ENCODE results near the gene SLC30A2.
"Not testable (repeated sequence)": the region's sequence is repeated elsewhere in the genome, so short reads cannot be mapped to it uniquely, and the experiment has no call there.

SLC30A2 gene

GRCh38 chr1:26045722-26046245 is at the start of gene SLC30A2:
SLC30A2 (minus strand) TSS chr1:26046118; CDS start chr1:26045896, 222 bp downstream.
- DNase-seq (ENCODE audit: low read depth in 2 of 2): no peak
- TF ChIP-seq CTCF (IDR thresholded peaks at IDR 0.05; ENCODE audit: low read depth, low read length): no peak
- H3K4me3 ChIP-seq (replicated peaks in 1 of 2; ENCODE audit: low read depth in 2 of 2, low read length in 2 of 2): no peak within 1 kb of the TSS

DNA sequence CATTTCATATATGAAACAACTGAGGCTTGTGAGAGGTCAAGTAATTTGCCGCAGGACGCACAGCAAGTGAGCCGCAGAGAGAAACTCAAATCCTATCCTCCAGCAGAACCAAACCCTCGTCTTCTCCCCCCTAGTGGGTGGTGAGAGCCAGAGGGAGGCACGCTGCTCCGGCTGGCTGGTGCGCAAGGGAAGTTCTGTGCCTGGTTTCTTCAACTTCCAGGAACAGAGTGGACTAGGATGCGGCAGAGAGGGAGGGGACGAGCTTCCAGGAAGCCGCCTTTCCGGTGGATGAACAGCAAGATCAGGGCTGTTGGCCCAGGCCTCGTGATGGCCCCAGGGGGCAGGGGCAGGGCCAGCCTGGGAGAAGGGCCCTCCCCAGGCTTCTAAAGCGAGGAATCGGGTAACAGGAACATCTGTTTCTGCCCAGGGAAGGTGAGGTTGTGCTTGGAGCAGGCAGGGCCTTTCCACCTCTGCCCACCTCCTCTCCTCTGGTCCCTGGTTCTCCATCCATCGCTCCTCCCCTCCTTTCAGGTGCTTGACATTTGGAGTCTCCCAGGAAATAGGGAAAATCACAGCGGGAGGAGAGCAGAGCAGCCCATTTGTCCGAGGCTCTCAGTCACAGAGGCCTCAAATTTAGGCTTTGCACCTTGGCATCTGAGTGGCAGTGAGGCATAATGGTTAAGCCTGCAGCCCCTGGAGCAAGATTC is 48.9 kb upstream of the SLC30A2 start:
- peak; percentile 32 to 80 for DNase-seq (ENCODE audit: low read depth in 2 of 2)
- no peak overlapping the region for H3K4me3 ChIP-seq (replicated peaks in 1 of 2; ENCODE audit: low read depth in 2 of 2, low read length in 2 of 2)
- peak; percentile 9 for TF ChIP-seq CTCF (IDR thresholded peaks at IDR 0.05; ENCODE audit: low read depth, low read length)

GRCh38 chr1:26094076-26094669 is 48.3 kb upstream of the SLC30A2 start:
- no peak overlapping the region for H3K4me3 ChIP-seq (replicated peaks in 1 of 2; ENCODE audit: low read depth in 2 of 2, low read length in 2 of 2)
- peak in 1 of 2 donors; percentile 74 for DNase-seq (ENCODE audit: low read depth in 2 of 2)
- no peak for TF ChIP-seq CTCF (IDR thresholded peaks at IDR 0.05; ENCODE audit: low read depth, low read length)

GRCh38 chr1:26093569-26093968 is 47.7 kb upstream of the SLC30A2 start:
- not testable (repeated sequence) for H3K4me3 ChIP-seq (replicated peaks in 1 of 2; ENCODE audit: low read depth in 2 of 2, low read length in 2 of 2); DNase-seq (ENCODE audit: low read depth in 2 of 2)

DNA sequence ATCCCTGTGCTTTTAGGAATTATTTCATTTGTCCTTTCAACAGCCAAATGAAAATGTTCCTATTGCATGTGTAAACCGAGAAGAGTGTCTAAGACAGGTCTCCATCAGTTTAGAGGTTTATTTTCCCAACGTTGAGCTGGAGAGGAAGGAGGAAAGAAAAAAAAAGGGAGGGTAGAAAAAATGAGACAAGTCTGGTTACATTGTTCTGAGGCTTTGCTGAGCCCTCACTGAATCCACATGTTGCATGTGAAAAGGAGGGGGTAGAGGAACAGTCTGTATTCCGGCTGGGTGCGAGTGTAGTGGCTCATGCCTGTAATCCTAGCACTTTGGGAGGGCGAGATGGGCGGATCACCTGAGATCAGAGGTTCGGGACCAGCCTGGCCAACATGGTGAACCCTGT is 46.5 kb upstream of the SLC30A2 start:
- no peak for TF ChIP-seq CTCF (IDR thresholded peaks at IDR 0.05; ENCODE audit: low read depth, low read length)
- no peak for DNase-seq (ENCODE audit: low read depth in 2 of 2)
- no peak overlapping the region for H3K4me3 ChIP-seq (replicated peaks in 1 of 2; ENCODE audit: low read depth in 2 of 2, low read length in 2 of 2)

- TF ChIP-seq CTCF (IDR thresholded peaks at IDR 0.05; ENCODE audit: low read depth, low read length): no peak
- no peak for DNase-seq (ENCODE audit: low read depth in 2 of 2)
- H3K4me3 ChIP-seq (replicated peaks in 1 of 2; ENCODE audit: low read depth in 2 of 2, low read length in 2 of 2): no peak overlapping the region
Observed at GRCh38 chr1:26090893-26091292, 45.0 kb upstream of the SLC30A2 start.

DNA sequence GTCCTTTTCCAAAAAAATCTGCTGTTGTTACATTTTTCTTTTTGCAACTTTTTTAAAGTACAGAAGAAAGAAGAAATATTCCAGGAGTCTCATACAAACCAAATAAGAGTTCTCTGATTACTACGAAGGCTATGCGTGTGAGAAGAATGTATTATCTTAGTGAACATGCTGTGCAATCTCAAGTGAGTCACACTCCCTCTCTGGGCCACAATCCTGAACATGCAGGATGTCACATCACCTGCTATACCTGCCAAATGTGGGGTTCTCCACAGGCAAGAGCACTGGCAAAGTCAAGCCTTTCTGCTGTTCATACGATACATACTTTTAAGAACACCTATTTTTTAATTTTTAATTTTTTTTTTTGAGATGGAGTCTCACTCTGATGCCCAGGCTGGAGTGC is 43.2 kb upstream of the SLC30A2 start:
- no peak for TF ChIP-seq CTCF (IDR thresholded peaks at IDR 0.05; ENCODE audit: low read depth, low read length)
- DNase-seq (ENCODE audit: low read depth in 2 of 2): no peak
- no peak overlapping the region for H3K4me3 ChIP-seq (replicated peaks in 1 of 2; ENCODE audit: low read depth in 2 of 2, low read length in 2 of 2)
